HG03565 (cell line): ENCODE measurements around the gene ODAD4.

ENCODE experiments used
- ATAC-seq: cut with Tn5 transposase; IDR thresholded peaks from one replicate; pipeline ENCODE4 v1.9.1; 2021; ENCODE audit warnings: mild to moderate bottlenecking, moderate library complexity; ENCODE audit not compliant: unreplicated experiment

ODAD4 gene

DNA sequence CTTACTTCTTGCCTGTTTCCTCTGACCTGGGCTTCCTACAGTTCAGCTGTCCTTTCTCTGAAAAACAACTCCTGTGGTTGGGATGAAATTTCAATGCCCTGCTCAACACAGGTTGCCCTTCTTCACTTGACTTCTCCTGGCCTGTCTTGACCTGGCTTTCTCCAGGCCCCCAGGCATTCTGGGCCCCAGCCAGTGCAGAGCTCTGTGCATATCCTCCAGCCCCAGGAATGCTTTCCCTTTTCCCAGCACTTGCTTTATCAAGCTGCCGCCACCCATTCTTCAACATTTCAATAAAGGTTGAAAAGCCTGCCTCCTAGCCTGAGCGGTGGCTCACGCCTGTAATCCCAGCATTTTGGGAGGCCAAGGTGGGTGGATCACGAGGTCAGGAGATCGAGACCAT is 10.8 kb downstream of the ODAD4 start:
- ATAC-seq, result no peak

DNA sequence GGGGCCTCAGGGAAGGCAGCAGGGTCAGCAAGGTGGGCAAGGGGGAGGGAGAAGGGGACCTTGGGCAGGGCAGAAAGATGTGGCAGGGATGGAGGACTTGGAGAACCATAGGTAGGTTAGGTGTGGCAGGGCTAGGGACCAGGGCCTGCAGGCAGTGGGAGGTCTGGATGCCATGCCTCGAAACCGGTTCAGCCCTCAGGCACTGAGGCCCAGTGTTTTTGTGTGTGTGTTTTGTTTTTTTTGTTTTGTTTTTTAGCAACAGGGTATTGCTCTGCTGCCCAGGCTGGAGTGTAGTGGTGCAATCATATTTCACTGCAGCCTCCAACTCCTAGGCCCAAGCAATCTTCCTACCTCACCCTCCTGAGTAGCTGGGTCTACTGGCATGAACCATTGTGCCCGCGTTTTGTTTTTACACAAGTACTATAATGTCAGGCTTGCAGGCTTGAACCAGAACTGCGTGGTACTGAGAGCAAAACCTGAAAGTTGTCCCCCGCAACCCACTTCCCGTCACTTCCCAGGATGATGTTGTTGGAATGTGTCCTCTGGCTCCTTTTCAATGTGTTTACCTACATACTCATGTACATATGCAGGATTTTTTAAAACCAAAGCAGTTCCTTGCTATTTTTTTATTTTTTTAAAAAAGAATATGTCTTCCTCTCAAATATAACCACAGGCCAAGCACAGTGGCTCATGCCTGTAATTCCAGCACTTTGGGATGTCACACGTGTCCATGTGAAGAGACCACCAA is 12.4 kb downstream of the ODAD4 start:
- no peak for ATAC-seq

DNA sequence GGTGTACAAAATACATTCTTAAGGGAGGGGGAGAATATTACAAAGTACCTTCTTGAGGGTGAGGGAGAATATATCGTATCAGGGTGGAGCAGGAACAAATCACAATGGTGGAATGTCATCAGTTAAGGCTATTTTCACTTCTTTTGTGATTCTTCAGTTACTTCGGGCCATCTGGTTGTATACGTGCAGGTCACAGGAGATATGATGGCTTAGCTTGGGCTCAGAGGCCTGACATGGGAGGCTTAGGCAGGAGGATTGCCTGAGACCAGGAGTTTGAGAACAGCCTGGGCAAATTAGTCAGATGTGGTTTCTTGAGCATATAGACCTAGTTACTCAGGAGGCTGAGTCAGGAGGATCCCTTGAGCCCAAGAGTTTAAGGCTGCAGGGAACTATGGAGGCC is 13.1 kb downstream of the ODAD4 start:
- no peak for ATAC-seq

DNA sequence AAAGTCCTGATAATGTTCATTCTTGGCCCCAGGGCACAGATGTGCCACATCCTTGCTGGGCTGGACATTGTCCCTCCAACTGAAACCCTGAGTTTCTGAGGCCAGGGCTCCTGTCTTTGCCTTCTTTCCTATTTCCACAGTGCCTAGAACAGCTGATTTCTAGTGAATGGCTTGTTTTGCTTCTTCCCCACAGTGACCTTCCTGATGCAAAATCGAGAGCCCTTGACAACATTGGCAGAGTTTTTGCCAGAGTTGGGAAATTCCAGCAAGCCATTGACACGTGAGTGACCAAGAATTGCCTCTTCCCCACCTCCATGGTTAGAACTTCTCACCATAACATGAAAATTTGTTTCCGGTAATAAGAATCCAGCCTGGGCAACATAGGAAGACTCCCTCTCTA is 14.5 kb downstream of the ODAD4 start:
- no peak for ATAC-seq

DNA sequence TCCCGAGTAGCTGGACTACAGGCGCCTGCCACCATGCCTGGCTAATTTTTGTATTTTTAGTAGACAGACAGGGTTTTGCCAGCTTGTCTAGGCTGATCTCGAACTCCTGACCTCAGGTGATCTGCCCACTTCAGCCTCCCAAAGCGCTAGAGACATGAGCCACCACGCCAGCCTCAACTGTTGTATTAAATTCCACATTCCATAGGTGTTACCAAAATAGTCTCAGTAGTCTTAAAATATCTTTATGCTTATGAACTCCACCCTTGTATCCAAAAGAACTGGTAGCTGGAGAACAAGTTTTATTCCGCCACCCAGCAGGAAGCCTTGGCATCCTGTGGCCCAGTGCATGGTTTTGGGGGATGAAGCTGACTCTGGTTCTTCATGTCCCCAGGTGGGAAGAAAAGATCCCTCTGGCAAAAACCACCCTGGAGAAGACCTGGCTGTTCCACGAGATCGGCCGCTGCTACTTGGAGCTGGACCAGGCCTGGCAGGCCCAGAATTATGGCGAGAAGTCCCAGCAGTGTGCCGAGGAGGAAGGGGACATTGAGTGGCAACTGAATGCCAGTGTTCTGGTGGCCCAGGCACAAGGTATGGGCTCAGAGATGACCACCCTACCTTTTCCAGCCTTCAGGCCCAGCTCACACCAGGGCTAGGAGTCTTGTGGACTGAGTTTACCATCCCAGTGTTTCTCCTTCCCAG is 18.5 kb downstream of the ODAD4 start:
- ATAC-seq, result no peak

DNA sequence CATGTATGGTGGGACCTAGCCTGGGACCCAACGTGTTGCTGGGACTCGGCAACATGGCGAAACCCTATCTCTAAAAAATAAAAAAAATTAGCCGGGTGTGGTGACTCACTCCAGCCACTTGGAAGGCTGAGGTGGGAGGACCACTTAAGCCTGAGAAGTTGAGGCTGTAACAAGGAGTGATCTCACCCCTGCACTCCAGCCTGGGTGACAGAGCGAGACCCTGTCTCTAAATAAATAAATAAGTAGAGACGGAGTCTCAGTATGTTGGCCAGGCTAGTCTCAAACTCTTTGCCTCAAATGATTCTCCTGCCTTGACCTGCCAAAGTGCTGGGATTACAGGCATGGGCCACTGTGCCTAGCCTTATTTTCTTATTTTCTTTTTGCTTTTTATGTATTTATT is 26.1 kb downstream of the ODAD4 start:
- ATAC-seq, result no peak

- no peak for ATAC-seq
These were observed 26.8 kb downstream of the ODAD4 start for GRCh38 chr17:41957031-41957868.

DNA sequence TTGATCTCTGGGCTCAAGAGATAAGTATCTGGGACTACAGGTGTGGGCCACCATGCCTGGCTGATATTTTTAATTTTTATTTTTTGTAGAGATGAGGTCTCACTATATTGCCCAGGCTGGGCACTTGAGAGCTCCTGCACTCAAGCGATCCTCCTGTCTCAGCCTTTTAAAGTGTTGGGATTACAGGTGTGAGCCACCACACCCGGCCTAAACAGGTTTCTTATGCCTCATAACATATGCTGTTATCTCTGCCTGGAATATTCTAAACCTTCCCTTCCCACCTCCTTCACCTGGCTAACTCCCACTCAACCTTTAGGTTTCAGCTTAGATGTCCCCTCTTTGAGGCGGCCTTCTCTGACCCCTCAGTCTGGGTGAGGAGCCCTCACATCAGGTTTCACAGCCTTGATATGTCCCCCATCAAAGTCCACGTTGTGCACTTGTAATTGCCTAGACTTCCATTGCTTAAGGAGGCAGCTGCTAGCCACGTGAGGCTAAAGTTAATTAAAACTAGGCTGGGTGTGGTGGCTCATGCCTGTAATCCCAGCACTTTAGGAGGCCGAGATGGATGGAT is 27.5 kb downstream of the ODAD4 start:
- no peak for ATAC-seq

DNA sequence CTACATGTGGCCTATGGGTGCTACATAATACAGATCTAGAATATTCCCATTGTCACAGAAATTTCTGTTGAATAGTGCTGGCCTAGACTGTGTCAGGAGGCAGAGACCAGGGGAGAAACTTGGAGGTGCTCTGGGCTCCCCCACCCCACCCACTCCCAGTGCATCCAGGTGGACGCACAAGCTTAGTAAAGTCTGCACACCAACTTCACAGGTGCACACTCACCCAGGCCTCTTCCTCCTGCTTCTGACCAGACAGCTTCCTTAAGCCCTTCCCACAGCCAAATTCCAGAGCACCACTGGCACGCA is 28.6 kb downstream of the ODAD4 start:
- no peak for ATAC-seq

DNA sequence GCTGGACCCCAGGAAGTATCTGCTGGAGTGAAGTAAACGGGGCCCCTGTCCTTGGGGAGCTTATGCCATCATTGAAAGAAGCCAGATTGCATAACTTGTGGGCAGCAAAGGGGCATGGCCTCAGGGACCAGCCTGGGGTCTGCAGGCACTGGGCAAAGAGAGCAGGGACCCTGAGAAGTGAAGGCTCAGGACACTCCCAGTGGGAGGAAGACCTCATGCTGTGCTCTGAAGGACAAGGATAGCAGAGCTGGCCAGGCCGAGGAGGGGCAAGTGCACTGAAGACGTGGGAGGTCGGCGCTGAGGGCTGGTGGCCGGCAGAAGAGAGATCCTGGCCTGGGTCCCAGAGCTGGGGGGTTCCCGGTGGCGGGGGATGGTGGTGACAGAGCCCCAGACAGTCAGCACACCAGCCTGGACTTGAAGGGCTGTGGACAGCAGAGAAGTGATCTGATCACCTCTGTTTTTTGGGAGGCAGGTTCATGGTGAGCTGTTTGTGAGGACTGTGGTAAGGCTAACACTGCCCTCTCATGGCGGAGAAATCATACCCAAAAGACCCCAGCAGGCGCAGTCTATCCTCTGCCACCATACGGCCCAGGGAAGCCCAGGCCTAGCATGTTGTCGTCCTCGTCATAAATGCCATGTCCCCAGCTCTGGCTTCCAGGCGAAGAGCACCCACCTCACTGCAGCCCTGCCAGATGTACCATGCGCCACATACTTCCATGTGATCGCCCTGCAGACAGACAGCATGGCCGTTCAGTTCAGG is 29.1 kb downstream of the ODAD4 start:
- no peak for ATAC-seq

GRCh38 chr17:41962111-41962510 is 31.7 kb downstream of the ODAD4 start:
- ATAC-seq, result no peak

DNA sequence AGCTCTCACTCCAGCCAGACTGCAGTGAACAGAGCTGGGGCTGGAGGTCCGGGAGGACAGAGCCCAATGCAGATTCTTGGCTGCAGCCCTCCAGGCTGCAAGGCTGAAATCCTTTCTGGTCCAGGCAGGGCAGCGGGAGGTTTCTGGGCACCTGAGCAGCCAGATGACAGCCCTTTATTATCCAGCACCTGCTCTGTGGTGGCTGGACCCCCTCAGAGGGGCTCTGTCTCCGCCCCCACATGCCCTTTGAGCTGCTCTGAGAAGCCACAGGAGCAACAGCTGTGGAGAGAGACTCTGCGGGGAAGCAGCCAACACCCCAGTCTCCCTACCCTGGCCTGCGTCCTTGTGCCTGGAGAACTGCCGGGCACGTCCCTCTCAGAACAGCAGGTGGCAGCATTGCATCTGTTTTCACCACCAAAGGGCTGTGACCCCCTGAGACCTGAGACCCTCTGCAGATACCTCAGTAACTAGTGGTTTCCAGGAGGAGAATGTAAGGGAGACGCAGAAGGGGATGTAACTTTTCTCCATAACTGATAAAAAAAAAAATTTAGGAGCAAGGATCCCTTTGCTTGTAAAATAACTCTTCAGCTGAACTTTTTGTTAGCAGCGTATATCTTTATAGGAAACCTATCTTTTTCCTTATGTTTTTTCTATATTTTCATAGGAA is 32.5 kb downstream of the ODAD4 start:
- no peak for ATAC-seq

GRCh38 chr17:41965694-41966462 is 35.5 kb downstream of the ODAD4 start:
- ATAC-seq, result no peak

- ATAC-seq, result peak; percentile 68
These were observed 36.2 kb downstream of the ODAD4 start, which contains the start of gene CNP for GRCh38 chr17:41966463-41967140. Gene CNP, plus strand, starts transcription at chr17:41966795. Its CDS starts 90 bp downstream, at chr17:41966885.

GRCh38 chr17:41967141-41967920 is 36.9 kb downstream of the ODAD4 start:
- no peak for ATAC-seq

GRCh38 chr17:41967921-41968578 is 37.6 kb downstream of the ODAD4 start:
- ATAC-seq, result no peak

- ATAC-seq, result no peak
These were observed 38.3 kb downstream of the ODAD4 start for GRCh38 chr17:41968676-41969075.
